ENCODE results near the gene ABHD5. TPM values are rescaled to one million over a fixed set of nuclear protein-coding genes. Genes with fewer than 3 reads are reported as not detected.

ABHD5 gene
- total RNA-seq, 1 experiment from 2014 or later, result 18.4 TPM

DNA sequence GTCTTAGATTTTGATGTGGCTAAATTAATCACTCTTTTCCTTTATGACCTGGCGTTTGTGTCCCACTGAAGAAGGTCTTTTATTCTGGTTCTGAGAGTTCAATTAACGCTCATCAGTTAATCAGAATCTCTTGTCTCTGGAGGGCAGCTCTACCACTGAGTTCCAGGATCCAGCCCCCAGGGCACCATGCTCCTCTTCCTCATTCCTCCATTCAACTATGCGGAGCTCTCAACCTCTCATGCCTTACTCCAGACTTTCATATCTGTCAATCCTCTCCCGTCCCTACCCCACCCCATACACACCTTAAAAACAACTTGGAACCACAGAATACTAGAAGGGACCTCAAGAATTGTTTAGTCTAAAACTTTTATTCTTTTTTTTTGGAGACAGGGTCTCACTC lies 4.8 kb upstream of the ABHD5 start:
- no peak for DNase-seq (ENCODE audit: low spot score)

DNA sequence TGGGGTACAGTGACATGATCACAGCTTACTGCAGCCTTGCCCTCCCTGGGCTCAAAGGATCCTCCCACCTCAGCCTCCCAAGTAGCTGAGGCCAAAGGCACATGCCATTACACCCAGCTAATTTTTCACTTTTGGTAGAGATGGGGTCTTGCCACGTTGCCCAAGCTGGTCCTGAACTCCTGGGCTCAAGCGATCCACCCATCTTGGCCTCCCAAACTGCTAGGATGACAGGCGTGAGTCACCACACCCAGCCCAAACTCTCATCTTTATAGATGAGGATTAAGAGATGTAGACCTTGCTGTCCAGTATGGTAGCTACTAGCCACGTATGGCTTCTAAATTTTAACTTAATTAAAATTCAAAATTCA lies 4.4 kb upstream of the ABHD5 start:
- DNase-seq (ENCODE audit: low spot score), result no peak

DNA sequence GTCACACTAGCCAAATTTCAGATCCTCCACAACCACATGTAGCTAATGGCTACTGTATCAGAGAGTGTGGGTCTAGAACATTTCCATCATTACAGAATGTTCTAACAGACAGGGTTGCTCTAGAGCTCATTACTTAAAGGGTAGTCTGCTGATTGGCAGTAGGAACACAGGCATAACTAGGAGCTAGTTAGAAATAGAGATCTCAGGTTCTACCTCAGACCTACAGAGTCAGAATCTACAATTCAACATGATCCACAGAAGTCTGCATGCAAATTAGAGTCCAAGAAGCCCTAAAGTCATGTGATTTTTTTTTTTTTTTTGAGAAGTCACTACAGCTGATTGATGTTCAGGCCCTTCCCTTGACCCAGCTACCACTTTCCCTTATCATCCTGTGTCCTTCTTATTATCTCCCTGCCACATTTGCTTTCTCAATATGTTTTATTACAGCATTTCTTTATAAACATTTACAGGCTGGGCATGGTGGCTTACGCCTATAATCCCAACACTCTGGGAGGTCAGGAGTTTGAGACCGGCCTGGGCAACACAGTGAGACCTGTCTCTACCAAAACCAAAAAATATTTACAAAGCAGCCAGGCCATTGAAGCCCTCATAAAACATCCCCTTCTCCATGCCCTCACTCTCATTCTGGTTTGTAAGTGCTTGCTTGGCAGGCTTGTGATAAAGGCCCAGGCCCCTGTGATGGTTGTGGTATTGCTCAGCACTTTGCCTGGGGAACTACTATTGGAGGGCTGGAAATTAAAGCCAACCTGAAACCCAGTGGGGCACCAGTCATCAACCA lies 3.8 kb upstream of the ABHD5 start:
- DNase-seq (ENCODE audit: low spot score), result no peak

DNA sequence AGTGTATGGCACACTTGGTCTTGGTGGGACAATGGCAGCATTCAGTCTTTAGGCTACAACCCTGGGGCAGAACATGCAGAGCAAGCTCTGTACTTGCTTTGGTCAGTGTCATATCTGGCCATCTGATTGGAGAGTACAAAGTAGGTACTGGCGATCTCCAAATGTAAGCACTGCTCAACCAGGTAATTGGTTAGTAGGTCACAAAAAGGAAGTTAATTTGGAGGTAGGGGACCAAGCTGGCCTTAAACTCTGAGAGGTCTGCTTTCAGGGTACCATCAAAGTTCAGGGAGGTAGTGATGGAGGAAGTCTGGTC lies 3.3 kb upstream of the ABHD5 start:
- no peak for DNase-seq (ENCODE audit: low spot score)

DNA sequence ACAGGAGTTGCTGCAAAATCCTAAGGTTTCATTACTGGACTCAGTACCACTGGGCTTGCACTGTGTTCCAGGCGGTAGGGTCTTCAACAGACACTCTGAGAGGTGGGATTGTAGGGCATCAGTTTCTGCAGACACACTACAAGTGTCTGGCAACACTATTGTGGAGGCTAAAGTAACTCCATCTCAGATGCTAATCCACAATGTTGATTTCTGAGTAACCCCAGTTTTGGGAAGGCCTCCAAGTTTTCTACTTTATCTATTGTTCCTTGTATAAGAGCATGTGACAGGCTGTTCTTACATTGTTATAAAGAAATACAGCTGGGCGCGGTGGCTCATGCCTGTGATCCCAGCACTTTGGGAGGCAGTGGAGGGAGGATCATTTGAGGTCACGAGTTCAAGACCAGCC lies 2.5 kb upstream of the ABHD5 start:
- DNase-seq (ENCODE audit: low spot score), result no peak

DNA sequence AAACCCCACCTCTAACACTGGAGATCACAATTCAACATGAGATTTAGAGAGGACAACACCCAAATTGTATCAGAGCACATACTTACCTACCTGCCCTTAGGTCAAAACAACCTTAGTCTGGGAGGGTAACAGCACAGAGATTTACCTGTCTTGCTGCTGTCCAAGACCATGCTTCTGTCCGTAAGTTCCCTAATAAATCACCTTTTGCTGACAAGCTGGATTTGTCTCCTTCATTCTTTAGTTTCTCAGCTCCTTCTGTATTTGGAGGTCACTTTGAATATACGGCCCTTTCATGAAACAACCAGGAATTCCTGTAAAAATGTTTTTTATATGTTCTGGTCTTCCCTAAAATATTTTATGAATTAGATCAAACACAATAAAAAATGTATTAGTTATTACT lies 1.6 kb upstream of the ABHD5 start:
- DNase-seq (ENCODE audit: low spot score), result no peak

DNA sequence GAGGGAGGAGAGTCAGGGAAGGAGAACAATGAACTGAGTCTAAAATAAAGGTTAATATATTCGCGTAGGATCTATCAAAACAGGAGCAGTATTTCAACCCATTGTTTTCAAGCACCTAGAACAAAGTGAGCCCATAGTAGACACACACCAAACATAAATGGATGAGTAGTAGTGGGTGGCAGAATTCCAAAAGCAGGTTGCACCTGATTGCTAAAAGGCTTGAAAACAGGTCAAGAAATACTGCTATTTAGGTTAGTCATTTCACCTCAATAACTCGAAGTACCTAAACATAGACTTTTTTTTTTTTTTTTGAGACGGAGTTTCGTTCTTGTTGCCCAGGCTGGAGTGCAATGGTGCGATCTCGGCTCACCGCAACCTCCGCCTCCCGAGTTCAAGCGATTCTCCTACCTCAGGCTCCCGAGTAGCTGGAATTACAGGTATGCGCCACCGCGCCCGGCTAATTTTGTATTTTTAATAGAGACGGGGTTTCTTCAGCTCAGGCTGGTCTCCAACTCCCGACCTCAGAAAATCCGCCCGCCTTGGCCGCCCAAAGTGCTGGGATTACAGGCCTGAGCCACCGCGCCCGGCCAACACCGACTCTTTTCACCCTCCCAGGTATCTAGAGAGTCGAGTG lies 855 bp upstream of the ABHD5 start:
- no peak for DNase-seq (ENCODE audit: low spot score)

DNA sequence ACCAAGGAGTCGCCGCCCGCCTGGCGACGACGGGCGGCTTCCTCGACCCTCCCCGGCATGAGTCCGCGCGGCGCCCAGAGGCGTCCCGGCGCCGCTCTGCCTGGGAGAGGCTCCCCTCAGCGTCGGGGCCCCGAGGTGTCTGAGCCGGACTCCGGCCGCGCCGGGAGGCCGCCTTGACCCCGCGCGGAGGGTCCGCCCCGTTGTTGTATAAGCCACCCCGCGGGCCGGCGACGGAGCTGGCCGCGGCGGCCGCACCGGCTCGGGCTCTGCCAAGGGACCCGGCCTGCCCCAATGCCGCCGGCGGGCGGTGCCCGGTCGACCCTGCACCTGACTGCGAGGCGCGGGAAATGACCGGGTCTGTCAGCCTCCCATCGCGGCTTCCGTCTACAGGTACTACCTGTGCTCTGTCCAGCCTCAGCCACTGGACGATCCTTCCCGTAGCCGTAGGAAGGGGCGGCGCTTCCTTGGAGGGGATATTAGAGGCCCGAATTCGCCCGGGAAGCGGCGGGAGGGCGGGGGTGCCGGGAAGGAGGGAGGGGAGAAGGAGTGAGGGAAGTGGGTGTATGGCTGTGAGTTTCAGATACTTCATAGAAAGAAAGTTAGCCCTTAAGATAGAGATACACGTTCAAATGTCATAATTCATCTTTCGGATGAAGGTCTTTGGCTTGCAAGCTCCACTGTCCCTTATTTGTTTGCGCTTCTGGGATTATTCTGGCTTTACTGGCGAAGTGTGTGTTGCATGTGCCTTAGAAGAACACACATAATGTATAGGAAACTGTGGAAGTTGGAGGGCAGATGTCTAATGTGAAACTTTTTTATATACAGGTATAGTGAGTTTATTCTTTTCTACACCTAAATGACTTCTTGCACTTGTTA lies 620 bp downstream of the ABHD5 start:
- peak; percentile 16 for DNase-seq (ENCODE audit: low spot score)

DNA sequence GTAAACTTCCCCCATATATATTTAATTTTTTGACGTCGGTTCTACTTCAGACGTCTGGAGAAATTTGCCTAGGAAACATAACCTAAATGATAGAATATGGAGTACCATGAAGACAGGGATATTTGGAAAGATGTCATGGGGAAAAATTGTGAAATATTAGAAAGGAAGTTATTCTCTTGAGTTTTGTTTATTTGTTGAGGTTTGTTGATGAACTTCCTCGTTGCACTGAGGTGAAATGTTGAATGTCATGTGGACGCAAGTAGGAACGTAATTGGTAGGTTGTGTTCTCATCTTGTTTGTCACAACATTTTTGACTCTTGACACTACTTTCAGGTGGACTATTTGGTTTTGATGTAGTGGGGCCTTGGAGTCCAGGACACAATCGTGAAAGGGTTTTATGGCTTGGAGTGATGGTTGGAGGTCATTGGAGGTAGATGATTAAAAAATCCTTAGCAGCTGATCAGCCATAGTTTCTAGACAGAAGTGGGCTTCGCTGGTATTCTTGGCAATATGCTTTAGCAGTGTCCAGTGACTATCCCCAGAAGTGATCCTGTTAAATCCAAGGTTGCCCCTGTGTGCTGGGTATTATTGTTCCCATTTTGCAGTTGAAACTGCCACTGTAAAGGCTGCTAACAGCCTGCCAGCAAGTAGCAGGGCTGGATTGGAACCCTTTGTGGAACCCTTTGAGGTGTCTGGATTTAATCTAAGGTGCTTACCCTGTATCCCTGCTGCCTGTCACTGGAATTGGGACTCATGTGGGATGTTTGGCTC lies 1.5 kb downstream of the ABHD5 start:
- no peak for DNase-seq (ENCODE audit: low spot score)

DNA sequence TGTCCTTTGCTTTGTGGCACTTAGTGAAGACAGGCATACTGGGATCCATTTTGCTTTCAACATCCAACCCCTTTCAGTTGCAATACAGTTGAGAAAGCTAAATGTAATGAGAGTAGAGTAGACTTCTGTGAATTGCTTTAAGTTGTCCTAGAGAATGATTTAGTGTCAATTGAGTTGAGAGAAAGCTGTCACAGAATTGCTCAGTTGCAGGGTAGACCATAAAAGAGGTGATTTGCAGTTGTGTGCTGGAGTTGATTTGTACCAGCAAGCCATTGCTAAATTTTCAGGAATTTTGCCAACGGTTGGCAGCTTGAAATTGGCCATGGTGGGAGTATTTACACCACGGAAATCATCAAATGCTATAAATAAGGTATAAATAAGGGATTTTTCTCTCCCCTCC lies 2.2 kb downstream of the ABHD5 start:
- no peak for DNase-seq (ENCODE audit: low spot score)

DNA sequence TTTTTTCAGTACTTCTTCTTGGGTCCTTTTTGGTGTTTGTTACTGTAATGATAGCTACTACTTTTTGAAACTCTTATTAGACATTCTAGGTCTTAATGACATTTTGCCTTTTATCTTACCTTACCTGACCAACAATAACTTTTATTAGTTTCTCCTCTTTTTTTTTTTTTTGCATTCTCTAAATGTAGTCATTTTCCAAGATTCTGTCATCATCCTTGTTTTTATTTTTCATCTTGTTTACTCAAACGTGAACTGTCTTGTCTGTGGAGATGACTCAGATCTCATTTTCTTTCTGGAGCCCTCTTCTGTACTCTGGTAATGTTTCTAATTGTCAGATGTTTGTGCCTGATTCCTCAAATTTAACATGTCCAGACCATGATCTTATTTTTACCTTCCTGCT lies 2.9 kb downstream of the ABHD5 start:
- no peak for DNase-seq (ENCODE audit: low spot score)

DNA sequence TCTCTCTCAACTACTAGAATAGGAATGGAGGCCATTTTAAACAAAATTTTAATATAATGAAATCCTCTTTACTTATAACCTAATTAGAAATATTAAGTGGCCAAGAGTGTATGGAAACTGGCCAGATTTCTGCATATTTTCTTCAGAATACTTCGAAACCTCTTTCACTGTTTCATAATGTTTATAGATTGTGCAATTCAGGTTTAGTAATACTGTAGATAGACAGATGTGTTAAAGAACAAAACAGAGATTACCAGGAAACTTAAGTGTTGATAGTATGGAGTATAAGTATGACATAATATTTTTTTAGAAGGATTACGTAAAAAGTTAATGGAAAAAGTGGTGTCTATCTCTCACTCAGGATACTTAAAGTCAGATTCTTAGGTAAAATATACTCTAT lies 4.7 kb downstream of the ABHD5 start:
- no peak for DNase-seq (ENCODE audit: low spot score)

DNA sequence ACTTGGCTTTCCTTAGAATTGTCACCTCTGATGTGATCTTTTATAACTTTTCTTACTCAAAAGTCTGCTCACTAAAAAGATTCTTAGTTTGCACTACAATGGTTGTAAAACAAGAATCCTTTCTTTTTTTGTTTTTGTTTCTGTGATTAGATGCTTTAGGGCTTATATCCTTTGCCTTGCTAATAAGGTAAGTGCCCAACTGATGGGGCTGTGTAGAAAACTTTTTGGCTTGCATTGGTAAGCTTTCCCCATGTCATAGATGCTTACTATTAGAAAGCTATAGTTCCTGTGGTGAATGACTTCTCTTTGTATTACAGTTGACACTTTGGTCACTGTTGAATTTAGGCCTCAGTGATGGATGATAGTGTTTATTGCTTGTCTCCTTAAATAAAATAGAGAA lies 5.1 kb downstream of the ABHD5 start:
- no peak for DNase-seq (ENCODE audit: low spot score)

DNA sequence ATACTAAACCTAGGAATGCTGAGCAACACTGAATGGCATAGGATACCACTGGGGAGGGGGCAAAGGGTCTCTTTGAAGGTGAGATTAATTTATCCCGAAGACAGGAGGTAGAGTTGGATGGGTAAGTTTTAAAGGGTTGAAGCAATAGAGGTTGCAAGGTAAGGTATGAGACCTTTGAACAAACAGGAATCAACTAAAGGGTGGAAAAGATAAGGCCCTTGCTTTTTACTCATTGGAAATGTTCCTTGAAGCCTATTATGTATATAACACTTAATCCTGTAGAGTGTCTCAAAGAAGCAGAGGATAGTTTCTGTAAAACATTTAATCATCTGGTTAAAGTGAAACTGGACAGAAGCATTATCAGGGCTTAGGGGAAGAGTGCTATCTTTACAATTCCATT lies 5.7 kb downstream of the ABHD5 start:
- DNase-seq (ENCODE audit: low spot score), result no peak

DNA sequence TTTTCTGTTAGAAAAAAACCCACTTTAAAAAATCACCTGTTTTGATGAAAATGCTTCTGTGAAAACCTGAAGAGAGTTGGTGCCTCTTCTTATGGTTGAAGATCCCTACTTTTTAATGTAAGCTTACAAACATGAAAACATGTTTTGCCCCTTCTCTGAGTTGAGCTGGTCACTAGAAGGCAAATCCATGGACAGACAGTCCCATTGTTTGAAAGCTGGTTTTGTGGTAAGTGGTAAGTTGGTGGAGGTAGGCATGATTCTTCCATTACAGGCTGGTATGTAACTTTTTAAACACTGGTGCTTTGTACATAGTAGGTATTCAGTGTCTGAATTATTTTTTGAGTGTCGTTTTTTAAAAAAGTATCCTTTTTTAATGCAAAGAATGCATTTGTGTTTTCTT lies 6.1 kb downstream of the ABHD5 start:
- no peak for DNase-seq (ENCODE audit: low spot score)

DNA sequence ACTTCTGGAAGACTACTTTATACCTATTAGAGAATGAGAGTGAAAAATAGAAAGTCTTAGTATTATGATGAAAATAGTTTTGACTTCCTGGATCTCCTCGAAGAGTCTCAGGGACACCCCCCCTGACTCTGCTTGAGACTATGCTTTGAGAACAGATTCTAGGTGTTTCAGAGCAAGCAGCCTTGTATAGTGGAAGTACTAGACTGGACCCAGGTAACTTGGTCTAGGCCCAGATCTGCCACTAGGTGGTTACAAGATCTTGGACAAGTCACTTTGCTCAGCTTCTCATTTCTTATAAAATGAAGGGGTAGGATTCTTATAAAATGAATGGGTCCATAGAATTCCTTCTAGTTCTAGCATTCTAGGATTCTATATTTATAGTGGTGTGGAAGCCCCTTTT lies 9.1 kb downstream of the ABHD5 start:
- DNase-seq (ENCODE audit: low spot score), result no peak

DNA sequence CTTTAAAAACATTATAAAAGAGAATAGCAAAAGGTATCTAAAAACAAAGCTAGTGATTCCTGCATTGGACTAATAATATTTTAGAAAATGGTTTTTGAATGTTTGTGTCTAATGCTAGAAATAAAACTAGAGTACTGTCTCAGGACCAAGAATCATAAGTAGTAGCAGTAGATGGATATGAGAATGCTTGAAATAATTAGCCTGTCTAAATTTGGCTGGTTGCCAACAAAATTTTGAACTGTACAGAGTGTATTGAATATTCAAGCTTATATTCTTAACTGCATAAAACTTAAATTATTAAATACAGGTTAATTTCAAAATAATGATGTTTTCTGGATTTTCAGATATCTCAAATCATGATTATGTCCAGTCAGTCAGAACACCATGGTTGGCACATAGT lies 14.0 kb downstream of the ABHD5 start:
- no peak for DNase-seq (ENCODE audit: low spot score)

DNA sequence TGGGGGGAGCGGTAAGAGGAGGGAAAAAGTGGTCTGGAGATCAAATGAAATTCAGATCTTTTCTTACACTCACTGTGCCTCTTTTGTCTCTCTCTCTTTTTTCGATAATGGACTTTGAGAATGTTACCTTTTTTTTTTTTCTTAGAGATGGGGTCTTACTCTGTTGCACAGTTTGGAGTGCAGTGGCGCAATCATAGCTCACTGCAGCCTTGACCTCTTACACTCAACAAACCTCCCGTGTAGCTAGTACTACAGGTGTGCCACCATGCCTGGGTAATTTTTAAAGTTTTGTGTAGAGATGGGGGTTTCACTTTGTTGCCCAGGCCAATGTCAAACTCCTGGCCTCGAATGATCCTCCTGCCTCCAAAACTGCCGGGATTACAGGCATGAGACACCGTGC lies 15.6 kb downstream of the ABHD5 start:
- DNase-seq (ENCODE audit: low spot score), result no peak

DNA sequence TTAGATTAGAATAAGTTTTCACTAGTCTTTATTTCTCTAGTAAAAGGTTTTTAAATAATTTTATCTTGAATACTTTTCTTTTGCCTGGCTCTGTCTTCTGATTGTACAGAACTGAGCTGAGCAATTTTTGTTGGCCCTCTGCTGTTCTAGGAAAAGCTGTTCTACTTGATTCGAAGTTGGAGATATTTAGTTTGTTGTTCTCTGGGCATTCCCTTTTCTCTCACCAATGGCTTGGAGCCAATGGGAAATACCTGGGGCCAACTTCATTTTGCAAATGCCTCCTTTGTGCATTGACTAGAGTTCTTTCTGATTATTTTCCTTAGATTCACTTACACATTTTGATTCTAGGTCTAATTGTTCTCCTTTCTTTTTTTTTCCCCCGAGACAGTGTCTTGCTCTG lies 16.5 kb downstream of the ABHD5 start:
- no peak for DNase-seq (ENCODE audit: low spot score)

DNA sequence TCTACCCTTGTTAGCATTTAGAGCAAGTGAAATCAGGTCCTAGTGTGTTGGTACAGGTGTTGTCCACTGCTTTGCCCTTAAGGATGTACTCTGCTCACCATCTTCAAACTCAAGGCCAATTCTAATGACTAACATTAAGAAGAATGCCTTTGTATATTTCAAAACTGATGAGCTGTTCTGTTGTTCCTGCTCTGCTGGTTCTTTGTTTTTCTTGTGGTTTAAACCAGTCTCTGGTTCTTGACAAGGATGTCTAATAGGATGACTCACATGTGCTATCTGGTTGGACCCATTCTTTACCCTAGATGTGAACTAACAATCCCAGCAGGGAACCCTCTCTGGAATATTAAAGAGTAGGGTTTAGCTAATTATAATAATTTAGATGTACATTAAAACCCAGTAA lies 17.3 kb downstream of the ABHD5 start:
- peak; percentile 59 for DNase-seq (ENCODE audit: low spot score)

DNA sequence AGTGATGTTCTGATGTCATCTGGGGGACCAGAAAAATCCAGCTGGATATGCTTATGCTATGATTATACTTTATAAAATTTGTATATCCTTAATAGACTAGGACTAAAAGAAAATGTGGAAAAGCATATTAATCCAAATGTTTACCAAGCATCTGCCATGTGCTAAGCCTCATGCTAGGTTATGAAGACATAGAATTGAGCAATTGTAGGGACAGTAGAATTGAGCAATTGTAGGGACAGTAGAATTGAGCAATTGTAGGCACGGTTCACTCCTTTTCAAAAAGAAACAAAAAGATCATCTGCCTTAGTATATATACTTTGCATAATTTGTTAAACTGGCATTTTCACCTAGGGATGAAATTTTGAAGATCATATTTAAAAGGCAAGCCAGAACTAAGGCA lies 18.3 kb downstream of the ABHD5 start:
- DNase-seq (ENCODE audit: low spot score), result no peak

DNA sequence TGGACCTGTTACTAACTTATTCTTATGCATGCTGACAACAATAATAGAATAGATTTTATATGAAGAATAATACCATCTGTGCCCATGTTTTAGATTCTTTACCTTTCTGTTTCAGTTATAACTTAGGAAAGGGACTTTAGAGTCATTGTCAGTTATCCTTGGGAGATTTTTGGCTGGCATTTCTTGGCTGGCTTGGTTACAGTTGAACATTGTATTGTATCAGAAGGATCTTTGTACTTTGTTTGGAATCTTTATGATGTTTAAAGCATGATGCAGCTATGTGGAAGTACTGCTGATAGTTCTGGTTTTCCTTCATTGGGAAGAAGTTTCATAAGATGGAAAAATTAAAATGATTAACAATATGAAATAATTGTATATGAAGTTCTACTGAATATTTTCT lies 19.9 kb downstream of the ABHD5 start:
- no peak for DNase-seq (ENCODE audit: low spot score)
